HG02623 (cell line): ENCODE measurements around the gene PLD3.
A peak's percentile ranks its signal among the peaks of the same experiment; 100 is the strongest.
"Not testable (repeated sequence)": the region's sequence is repeated elsewhere in the genome, so short reads cannot be mapped to it uniquely, and the experiment has no call there.

Source experiments
- ATAC-seq: cut with Tn5 transposase; IDR thresholded peaks from one replicate; pipeline ENCODE4 v1.9.1; 2021; ENCODE audit warnings: moderate library complexity; ENCODE audit not compliant: unreplicated experiment

The PLD3 gene

GRCh38 chr19:40387155-40387554, 38.7 kb downstream of the PLD3 start:
- ATAC-seq, result no peak

DNA sequence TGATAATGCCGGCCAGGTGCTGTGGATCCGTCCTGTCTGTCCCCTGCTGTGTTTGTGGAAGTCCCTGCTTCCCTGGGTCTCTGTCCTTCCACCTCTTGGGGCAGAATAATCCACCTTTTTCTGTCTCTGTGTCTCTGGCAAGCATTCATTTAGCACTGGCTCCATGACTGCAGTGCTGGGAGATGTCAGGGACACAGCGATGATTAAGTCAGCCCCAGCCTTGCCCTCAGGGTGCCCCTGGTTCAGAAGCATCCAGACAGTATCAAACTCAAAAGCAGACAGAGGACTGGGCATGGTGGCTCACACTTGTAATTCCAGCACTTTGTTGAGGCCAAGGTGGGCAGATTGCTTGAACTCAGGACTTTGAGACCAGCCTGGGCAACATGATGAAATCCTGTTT, 40.0 kb downstream of the PLD3 start:
- ATAC-seq, result no peak

DNA sequence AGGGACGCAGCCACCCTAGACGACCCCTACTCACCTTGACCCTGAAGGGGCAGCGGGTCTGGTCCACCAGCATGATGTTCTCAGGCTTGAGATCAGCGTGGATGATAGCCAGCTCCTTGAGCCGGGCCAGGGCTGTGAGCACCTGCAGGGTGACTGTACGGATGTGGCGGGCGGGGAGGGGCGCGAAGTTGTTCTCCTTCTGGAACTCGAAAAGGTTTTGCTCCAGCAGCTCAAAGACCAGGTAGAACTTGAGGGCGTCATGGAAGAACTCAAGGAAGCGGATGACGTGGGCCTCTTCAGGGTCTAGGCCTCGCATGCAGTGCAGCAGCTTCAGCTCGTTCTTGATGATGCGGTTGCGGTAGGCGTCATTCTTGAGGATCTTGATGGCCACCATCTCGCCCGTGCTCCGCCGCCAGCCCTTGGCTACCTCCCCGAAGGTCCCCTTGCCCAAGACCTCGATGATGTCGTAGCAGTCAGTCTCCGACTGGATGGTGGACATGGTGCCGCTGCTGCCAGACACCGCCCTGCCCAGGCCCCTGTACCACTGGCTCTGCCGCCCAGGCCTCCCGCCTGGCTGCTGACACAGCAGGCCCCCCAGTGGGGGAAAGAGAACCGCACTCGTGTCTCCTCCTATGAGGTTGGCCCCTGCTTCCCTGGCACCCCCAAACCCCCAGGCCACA, 41.0 kb downstream of the PLD3 start:
- no peak for ATAC-seq

- no peak for ATAC-seq
Observed at GRCh38 chr19:40390084-40390742, 41.7 kb downstream of the PLD3 start, which contains the start of gene HIPK4. Gene HIPK4, minus strand, starts transcription at chr19:40390181. Its CDS starts 279 bp downstream, at chr19:40389902.

DNA sequence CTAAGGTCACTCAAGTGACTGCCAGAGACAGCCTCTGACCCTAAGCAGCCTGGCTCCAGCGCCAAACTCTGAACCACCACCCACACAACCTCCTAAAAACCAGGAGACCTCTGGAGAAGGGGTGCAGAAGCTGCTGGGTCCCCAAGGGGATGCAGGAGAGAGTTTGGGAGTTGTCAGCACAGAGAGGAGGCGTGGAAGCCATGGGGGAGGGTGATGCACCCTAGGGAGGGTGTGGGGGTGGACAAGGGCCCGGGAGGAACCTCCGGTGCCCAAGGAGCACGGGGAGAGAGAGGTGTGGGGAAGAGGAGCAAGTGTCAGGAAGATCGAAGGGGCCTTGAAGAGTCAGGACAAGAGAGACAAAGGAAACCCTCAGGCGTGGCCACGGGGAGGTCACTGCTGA, 43.6 kb downstream of the PLD3 start:
- no peak for ATAC-seq

GRCh38 chr19:40392894-40393517, 44.5 kb downstream of the PLD3 start:
- no peak for ATAC-seq

DNA sequence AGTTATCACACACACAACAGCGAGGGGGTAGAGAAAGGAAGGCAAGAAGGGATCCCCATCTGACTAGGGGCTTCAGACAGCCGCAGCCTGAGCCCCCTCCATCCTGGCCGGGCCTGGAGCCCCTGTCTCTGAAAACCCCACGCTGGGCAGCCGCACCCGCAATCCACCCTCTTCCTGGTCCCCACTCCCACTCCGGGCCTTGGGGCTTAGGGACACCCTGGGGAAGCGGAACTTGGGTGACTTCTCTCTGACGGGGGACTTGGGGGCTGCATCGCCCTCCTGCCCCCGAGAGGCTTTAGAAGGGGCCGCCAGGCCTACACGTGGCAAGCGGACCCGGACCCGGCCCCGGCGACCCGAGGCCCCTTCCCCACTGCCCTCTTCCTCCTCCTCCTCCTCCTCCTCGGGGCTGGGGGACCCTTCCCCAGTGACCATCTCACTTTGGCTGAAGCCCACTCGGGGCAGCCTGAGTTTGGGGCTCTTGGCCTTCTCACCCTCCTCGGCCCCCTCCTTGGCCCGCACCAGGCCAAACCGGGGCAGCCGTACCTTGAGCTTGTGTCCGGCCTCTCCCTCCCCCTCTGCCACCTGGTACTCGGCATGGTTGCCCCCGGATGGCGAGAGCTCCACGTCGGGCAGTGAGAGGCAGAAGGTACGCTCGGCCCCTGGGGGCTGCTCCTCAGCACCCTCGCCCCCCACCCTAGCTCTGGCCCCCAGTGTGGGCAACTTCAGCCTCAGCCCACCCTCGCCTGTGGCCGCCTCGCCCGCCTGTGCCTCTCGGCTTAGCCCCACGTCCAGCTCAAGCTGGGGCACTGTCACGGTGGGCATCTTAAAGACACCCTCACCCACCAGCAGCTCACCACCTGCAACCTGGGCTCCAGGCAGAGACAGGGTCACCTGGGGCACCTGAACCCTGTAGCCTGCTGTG, 45.7 kb downstream of the PLD3 start:
- ATAC-seq, result no peak

DNA sequence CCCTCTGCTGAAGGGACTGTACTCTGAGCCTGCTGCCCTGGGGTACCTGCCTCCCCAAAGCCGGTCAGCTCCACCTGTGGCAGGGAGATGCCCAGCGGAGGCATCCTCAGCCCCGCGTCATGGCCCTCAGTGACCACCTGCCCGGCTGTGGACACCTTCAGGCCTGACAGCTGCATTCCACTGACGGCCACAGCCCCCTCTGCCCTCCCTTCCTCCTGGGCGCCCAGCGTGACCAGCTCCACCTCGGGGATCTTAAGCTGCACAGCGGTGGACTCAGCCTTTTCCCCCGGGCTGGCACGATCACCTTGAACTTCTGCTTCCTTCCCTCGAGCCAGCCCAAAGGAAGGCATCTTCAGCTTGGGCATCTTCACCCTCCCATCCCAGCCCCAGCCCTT, 46.3 kb downstream of the PLD3 start:
- ATAC-seq, result no peak

- no peak for ATAC-seq
Observed at GRCh38 chr19:40395956-40396355, 47.5 kb downstream of the PLD3 start.

DNA sequence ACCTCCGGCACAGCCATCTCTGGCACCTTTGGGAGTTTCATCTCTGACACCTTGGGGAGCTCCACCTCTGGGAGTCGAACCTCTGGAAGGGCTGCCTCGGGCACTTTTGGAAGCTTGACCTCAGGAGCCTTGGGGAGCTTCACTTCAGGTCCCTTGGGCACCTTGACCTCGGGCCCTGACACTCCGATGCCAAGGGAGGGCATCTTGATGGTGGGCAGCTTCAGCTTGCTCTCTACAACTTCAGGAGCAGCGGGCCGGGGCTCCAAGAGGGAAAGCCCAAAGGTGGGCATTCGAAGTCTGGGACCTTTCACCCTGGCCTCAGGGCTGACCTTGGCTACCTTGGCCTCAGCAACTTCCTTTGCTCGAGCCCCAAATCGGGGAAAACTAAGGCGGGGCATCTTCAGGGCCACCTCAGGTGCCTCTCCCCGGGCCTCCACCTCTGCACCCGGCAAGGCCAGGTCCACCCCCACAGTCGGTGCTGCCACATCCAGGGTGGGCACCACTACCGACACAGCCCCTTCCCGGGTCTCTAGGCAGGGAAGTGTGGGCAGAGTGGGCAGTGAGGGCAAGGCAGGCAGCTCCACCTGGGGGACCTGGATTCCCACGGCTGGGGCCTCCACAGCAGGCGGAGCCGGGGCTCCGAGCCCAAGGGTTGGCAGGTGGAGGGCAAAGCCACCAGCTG, 48.5 kb downstream of the PLD3 start:
- ATAC-seq, result no peak

DNA sequence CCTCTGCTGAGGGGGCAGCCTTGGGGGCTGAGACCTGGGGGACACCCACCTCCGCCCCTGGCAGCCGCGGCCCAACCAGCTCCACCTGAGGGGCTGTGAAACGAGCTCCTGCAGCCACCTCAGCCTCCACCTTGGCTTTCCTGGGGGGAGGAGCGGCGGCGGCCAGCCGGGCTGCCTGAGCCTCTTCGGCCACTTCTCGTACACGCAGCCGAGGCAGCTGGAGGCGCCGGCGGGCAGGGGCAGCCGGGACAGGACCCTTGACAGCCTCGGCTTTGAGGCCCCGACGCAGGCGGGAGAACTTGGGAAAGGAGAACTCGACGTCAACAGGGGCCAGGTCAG, 49.0 kb downstream of the PLD3 start:
- ATAC-seq, result no peak

DNA sequence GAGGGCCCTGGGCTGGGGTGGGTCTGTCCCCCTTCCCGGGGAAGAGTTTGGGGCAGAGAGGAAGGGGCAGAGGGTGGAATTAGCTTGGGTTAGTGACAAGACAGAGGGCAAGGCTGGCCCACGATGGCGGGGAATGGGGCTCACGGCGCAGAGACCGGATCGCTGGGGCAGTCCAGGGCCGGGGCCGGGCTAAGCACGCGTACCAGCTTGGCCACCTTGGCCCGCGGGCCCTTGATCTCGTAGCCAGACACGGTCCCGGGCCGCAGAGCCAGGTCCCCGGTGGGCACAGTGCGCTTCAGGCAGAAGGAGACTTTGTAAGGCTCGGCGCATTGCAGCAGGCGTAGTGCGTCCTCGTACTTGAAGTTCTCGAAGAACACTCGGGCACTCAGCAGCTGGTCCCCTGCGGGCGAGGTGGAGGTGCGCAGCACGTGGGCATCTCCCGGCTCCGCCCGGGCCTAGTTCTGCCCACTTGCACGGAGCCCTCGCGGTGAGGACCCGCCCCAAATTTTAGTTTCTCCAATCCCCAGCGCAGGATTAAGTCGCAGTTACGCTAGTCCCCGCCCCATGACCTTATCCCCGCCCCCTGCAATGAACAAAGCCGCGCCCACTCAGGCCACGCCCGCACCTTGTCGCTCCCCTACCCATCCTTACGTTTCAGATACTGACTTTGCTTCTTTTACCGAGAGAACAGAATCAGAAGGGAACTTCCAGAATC, 50.1 kb downstream of the PLD3 start:
- ATAC-seq, result no peak

DNA sequence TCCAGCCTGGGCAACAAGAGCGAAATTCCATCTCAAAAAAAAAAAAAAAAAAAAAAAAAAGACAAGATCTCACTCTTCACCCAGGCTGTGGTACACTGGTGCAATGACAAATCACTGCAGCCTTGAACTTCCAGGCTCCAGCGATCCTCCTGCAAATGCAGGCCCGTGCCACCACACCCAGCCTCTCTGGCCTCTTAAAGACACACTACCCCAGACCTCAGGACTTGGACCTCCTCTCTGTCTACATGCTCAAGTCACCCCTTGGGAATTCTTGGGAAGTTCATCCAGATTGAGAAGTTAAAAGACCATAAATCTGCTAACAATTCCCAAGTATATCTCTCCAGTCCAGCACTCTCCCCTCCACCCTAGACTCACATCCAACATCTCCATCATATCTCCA, 52.1 kb downstream of the PLD3 start:
- ATAC-seq, result no peak

DNA sequence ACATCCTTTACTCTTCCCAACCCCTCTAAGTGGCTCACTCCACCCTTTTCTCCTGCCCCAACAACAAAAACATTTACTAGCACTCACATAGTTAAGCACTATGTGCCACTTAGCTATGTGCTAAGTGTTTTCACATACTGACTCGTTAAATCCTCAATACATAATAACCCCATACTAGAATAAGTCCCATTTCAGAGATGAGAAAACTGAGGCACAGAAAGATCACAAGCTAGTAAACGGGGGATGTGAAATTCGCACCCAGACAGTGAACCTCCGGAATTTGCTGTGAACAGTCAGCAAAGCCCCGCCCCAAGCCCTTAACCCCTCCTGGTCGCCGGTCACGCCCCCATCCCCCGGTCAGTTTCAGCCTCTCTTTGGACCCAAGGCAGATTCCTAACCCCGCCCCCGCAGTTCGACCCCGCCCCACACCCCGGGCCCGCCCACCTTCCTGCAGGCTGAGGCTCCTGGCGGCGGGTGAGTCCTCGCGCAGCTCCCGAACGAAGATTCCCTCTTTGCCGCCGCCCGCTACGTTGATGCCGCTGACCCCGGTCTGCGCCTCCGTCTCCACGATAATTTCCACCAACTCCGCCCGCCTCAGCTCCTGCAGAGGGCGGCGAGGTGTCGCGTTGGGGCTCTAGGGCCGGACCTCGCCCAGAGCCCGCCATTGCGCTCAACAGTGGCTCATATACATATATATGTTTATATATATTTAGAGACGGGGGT, 54.9 kb downstream of the PLD3 start:
- peak; percentile 52 for ATAC-seq

DNA sequence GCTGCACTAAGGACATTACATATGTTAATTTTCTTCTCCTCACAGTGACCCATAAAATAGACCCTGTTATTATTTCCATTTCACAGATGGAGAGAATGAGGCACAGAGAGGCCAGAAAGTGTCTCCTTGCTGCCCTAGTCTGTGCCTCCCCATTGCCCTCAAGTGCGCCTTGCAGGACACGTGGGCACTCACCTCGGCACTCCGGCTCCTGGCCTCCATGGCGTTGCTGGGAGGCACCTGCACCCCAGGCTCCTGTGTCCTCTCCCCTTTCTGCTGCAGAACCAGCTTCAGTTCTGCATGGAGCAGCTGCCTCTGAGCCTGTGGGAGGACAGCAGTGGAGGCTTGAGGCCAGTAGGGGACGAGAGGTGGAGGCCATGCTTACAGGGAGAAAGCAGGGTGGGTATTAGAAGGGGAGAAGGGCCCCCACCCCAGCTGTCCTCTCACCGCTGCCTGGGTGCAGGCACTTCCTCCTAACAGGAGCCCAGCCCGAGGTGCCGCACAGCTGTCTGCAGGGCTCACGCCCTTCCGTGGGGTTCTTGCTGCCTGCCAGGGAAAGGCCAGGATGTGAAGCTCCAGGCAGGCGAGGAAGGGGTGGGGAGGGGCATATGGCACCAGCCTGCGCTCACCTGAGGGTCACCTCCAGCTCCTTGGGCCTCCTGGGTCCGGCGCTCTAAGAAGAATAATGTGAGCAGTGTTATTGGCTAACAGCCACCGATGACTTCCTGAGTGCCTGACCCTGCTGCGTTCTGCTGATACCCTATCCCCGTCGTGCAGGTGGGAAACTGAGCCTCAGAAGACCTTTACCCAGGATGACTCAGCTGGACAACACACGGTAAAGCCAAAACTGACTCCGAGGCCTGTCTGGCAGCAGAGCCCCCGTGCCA, 59.5 kb downstream of the PLD3 start:
- ATAC-seq, result no peak

DNA sequence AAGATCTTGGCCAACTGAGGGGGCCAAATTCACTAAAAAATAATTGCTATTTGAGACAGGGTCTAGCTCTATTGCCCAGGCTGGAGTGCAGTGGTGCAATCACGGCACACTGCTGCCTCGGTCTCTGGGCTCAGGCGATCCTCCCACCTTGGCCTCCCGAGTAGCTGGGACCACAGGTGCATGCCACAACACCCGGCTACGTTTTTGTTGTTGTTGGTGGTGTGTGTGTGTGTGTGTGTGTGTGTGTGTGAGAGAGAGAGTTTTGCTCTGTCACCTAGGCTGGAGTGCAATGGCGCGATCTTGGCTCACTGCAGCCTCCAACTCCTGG, 60.1 kb downstream of the PLD3 start:
- ATAC-seq, result not testable (repeated sequence)

- ATAC-seq, result no peak
Observed at GRCh38 chr19:40410030-40410389, 61.5 kb downstream of the PLD3 start.

DNA sequence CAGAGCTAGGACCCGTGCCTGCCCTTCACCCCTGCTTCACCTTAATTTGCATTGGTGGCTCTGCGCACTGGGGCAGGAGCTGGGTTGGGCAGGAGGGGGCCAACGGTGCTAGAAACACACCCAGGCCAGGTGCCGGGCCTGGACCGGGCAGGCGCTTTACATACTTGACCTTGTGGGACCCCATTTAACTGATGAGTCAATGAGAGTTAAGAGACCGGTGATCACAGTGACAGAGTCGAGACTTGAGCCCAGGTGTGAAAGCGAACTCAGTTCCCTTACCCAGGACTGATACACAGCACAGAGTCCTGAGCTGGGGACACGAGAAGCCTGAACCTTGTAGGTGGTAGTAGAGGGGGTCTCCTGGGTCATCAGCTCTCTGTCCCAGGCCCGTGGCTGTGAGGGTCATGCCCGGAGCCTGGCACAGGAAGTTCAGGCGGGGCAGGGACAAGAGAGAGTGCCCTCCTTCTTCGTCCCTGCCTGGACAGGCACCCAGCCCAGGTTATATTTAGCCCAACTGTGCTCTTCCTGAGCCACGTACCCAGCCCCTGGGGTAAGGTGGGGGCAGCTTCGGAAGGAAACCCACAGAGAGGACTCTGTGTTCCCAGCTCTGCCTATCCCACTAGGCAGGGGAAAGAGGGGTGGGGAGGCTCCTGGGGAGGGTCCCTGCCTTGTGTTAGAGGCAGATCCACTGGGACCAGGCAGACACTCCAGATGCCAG, 62.8 kb downstream of the PLD3 start:
- ATAC-seq, result no peak
